ENCODE data around the gene RTCA.
A peak's percentile ranks its signal among the peaks of the same experiment; 100 is the strongest.
"Not testable (repeated sequence)": the region's sequence is repeated elsewhere in the genome, so short reads cannot be mapped to it uniquely, and the experiment has no call there.

Gene RTCA

DNA sequence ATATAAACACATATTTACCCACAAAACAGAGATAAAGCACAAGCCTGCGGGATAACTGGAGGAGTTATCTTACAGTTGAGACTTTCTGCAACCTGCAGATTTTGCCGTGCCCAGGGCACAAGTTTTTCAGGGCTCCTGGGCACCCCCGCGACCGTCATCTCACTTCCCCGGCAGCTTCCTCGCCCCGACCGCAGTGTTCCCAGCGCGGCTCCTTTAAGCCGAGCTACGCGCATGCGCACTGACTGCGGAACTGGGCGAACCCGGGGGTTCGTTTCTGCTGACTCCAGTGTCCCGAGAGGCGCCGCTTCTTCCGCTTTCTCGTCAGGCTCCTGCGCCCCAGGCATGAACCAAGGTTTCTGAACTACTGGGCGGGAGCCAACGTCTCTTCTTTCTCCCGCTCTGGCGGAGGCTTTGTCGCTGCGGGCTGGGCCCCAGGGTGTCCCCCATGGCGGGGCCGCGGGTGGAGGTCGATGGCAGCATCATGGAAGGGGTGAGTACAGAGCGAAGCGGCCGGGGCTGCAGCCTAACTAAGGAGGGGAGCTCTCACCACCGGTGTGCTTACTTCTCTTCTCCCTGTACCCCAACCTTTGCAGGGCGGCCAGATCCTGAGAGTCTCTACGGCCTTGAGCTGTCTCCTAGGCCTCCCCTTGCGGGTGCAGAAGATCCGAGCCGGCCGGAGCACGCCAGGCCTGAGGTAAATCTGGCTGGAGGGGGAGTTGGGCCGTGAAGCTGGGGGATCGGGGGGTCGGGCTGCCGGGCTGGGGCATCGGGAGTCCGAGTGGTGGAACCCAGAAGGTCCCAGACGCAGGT is at the start of gene RTCA:
RTCA (plus strand) TSS at position 286 of the 810 bp plus-strand sequence; CDS start at position 446, 160 bp downstream.
- peak; percentile 92 for DNase-seq (ENCODE audit: low read depth, low spot score)

DNA sequence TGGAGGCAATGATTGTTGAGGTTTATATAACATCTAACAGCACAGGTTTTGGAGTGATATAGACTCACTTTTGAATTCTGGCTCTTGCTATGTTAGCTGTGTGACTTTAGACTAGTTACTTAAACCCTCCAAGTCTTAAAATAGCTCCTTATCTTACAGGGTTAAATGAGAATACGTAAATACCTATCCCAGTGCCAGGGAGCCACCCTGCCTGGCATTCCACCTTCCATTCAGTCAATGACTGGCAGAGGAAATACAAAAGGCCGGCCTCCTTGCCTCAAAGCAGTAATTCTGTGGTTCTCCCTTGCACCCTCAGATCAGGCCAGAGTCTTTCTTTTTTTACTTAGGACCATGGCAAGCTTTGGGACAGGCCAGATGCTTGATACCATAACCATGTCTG is 48.2 kb upstream of the RTCA start:
- DNase-seq (ENCODE audit: low read depth, low spot score): no peak

DNA sequence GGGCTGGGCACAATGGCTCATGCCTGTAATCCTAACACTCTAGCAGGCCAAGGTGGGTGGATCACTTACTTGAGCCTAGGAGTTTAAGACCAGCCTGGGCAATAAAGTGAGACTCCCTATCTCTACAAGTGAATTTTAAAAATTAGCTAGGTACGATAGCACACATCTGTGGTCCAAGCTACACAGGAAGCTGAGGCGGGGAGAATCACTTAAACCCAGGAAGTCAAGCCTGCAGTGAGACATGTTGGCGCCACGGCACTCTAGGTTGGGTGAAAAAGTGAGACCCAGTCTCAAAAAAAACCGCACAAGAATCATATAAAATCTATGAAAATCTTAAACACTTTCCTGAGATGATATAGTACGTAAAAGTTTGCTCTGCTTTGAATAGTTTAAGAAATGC is 46.6 kb upstream of the RTCA start:
- DNase-seq (ENCODE audit: low read depth, low spot score): no peak

DNA sequence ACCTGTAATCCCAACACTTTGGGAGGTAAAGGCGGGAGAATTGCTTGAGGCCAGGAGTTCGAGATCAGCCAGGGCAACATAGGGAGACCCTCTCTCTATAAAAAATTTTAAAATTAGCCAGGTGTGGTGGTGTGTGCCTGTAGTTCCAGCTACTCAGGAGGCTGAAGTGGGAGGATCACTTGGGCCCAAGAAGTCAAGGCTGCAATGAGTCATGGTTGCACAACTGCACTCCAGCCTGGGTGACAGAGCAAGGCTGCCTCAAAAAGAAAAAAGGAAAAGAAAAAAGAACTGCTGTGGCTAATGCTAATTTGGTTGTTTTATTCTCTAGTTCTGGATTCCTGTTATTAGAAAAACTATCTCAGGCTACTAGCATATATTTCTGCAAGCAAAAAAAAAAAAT is 46.1 kb upstream of the RTCA start:
- no peak for DNase-seq (ENCODE audit: low read depth, low spot score)

DNA sequence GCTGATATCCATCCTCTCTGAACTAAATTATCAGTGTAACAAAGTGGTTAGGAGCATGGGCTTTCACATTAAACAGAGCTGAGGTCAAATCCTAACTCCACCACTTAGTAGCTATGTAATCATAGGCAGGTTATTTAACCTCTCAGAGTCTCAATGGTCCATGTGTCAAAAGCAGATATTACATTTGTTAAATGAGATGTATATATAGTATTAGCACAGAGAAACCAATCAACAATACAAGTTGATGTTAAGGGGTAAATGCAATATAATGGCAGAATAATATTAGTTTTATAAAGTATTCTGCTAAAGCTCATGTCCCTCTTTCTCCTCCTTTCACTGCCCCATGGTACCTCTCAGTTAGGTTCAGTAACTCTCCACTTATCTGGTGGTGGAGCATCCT is 43.6 kb upstream of the RTCA start:
- no peak for DNase-seq (ENCODE audit: low read depth, low spot score)

DNA sequence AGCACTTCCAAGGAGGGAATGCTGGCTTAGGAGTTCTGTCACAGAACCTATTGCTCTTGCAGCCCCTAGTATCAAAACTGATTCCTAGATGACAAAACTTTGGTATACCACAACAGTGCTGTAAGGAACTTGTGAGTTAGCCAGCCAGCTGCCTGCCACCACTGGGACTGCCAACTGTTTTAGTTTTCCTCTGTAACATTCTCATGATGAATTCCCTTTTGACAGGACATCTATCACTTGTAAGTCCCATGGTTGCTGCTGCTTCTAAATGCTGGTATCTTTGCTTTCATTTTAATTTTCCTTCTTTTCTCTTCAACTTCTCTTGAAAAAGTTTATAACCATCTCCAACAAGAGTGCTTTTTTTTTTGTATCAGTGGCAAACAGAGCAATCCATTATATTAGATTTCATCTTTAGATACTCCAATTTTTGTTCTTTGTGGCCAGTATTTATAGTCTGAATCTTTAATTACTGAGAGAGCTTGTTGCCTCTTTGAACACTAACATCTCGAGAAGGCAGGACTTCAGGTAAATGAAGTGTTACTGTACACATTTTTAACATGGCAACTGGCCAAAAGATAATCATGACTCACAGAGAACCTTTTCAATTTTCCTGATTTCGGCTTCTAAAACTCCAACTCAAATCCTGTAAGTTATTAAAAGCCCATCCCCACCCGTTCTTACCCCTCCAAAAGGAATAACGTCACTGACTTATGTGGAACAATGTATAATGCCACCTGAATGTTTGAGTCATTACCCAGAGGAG is 36.2 kb upstream of the RTCA start:
- DNase-seq (ENCODE audit: low read depth, low spot score): no peak

DNA sequence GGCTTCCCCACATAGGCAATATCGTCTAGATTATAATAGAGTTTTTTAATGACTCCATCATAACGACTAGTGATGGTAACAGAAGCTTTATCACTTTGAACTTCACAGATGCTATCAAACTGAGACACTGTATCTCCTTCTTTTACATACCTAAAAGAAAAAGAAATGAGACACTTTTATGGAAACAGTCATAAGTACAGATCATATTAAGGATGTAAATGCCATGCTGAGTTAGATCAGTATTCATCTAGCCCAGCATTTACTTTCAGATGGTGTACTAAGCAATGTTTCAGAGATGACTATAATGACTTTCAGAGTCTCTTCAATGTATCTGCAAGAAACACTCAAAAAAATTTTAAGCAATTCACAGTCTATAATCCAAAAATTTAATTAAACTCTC is 35.3 kb upstream of the RTCA start:
- DNase-seq (ENCODE audit: low read depth, low spot score): no peak

DNA sequence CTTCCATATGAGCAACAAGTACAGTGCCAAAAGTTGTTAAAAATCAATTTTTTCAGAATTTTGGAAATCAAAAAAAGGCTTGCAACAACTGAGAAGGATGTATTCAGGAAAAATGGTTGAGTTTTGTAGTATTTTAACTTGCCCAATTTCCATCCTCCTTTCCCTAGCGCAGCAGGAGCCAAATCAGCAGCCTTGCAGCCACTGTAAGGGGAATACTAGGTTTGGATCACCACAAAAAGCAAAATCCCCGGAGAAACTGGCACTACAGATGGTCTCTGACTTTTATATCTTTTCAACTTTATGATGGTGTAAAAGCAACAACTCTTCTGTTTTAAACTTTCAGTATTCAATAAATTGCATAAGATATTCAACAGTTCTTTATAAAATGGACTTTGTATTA is 34.3 kb upstream of the RTCA start:
- no peak for DNase-seq (ENCODE audit: low read depth, low spot score)

DNA sequence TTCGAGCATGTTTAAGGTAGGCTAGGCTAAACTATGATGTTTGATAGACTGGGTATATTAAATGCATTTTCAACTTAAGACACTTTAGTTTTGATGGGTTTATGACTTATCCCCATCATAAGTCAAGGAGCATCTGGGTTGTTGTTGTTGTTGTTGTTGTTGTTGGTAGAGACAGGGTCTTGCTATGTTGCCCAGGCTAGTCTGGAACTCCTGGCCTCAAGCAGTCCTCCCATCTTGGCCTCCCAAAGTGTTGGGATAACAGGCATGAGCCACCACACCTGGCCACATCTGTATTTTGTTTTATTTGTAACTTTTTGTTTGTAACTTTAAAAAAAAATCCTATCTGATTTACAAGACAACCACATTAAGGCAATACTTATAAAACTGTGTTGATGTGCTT is 33.9 kb upstream of the RTCA start:
- no peak for DNase-seq (ENCODE audit: low read depth, low spot score)

DNA sequence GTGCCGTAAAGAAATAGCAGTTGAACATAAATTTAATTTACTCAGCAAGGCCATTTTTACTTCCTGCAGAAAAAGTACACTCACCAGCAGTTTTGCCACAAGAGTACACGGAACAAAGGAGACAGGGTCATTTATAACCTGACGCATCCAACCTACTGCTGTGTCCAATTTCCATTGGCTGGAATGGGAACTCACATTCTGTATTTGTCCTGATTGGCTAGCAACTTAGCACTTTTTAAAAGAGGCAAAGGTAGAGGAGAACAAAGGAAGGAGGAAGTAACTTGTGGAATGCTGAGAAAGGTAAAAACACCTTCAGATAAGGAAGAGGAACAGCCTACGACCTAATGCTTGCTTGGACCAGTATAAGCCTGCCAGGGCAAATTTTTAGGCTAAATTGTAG is 32.5 kb upstream of the RTCA start:
- DNase-seq (ENCODE audit: low read depth, low spot score): not testable (repeated sequence)

DNA sequence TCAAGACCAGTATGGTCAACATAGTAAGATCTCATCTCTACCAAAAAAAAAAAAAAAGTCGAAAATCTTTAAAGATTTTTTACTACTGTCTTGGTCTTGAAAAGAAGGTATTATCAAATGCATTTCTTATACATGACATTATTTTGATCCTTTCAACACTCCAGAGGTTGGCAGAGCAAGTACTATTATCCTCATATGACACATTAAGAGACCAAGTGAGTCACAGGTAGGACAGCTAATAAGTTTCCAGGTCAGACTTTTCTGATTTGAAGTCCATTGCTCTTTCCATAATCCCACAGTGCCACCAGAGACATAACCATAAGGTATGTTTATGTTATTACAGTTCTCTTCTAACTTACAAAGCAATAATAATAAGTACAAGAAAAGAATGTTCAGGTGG is 31.6 kb upstream of the RTCA start:
- no peak for DNase-seq (ENCODE audit: low read depth, low spot score)

DNA sequence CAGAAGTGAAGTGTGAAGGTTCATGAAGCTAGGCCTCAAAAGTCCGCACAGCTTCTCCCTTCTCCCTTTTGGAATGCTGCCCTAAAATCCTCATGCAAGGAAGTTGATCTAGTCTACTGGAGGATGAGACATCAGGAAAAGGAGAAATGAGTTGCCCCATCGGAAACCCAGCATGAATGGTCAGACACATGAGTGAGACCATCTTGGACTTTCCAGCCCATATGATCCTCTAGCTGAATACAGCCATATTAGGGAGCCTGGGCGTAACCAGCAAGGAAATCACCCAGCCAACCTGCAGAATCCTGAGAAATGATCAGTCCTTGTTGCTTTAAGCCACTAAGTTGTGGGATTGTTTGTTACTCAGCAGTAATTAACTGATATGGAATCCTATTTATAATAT is 28.9 kb upstream of the RTCA start:
- DNase-seq (ENCODE audit: low read depth, low spot score): no peak

DNA sequence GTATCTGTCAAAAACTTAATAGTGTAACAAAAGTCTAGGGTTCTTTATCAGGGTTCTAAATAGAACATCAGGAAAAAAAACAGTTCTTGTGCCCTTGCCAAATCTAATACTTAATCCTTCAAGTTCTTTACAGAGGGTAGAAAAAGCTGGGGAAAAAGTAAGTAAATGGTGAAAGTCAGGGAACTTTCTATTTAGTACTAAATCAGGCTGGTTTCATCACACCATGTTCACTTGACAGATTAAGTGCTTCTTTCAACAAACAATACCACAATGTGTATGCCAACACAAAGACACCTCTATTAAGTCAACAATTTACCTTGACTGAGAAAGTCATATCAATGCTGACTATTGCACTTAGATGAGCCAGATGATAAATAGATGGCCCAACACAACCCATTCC is 26.1 kb upstream of the RTCA start:
- no peak for DNase-seq (ENCODE audit: low read depth, low spot score)

DNA sequence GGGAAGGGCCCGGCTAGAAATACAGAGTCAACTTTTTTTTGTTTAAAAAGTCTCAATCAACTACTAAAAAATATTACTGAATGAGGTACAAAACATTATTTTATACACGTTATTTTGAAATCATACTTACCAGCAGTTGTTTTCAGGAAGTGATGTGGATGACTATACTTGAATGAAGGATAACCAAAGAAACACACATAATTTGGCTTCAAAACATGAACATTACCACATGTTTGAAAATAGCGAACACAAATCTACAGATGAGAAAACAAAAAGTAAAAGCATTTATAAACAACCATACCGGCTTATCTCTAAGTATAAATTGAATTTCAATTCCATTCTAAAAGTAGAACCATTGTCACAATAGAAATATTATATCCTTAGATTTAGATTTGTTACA is 25.4 kb upstream of the RTCA start:
- no peak for DNase-seq (ENCODE audit: low read depth, low spot score)

DNA sequence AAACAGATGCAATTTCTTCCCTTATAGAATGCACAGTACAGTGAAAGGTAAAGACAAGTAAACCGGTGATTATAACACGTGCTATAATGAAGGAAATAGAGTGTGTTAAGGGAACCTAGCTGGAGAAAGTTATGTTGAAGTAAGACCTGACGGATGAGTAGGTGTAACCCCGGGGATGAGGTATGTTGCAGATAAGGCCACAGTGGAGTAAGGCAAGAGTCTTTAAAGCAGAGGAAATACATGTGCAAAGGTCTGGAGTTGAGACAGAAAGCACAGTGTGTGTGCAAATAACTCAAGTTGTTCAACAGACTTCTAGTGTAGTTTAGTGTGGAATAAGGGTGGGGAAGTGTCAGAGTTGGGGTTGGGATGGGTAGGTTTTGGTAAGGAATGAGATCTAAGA is 19.3 kb upstream of the RTCA start:
- DNase-seq (ENCODE audit: low read depth, low spot score): no peak

DNA sequence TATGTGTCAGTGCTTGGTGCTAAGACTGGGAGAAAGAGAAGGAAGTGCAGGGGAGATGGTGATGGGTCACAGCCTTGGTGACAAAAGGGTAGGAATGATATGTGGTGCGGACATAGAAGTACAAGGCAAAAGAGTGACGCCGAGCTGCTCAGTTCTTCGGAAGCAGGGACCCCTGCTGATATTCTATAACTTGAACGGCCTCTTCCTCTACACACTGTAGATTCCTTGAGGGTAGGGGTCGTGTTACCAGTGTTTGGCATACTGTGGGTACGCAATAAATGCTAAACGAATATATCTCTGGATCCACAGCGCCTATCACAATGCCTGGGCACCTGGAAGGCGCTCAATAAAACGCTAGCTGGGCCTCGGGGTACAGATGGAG is 16.9 kb upstream of the RTCA start:
- no peak for DNase-seq (ENCODE audit: low read depth, low spot score)

DNA sequence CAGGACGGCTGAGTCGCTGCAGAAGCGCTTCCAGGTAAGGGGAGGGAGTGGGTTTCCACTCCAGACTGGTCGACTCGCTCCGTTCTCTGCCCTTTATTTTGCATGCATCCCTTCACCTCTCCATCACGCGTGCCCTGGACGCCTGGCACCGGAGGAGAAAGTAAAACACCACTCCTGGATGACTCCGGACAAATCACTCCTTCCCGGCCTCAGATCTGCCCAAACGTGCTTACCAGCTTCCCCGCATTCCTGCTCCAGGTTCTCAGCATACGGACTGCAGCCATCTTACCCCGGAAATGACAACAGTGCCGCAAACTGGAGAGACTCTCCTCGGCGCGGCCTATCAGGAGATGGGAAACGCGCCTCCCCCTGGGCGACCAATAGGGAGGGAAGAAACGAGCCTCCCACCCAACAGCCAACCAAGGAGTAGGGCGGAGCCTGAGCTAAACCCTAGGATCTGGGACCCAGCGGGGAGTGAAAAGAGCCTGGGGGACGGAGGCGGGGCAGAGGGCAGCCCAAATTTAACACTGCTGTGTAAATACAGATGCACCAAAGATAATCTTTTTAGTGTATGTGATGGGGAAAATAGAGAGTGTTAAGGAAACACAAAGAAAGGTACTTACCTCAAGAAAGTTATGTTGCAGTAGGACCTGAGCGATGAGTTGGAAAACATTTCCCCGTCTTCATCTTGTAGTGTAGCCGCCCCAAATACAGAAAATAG is 16.3 kb upstream of the RTCA start, which contains the start of gene DBT:
DBT (minus strand) TSS at position 298 of the 721 bp plus-strand sequence; CDS start at position 284, 14 bp downstream.
- DNase-seq (ENCODE audit: low read depth, low spot score): peak; percentile 85

DNA sequence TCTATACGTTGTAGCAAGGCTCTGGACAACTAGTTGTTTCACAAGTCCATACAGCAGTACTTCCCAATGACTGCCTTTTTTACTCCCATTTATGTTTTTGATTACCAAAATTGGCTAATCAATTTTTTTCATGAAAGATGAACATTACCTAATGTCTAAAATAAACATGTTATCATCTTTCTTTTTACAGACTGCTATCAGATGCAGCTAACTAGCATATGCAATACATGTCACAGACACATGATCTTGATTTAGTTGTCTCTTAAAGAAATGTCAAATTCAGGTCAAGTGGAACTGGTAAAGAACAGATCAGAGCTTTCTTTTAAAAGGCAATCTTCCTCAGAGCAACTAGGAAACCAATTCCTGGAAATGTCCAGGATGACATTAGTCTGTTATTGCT is 15.8 kb upstream of the RTCA start:
- no peak for DNase-seq (ENCODE audit: low read depth, low spot score)

DNA sequence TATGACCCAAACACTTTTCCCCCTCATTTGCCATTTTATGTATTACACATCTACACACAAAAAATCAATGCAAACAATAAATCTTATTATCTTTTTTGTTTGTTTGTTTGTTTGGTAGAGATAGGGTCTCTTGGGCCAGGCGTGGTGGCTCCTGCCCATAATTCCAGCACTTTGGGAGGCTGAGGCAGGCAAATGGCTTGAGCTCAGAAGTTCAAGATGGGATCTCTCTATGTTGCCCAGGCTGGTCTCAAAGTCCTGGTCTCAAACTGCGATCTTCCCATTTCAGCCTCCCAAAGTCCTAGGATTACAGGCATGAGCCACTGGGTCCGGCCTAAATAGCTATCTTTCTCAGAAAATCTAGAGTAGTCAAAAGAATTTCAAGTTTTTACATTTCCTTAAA is 15.2 kb upstream of the RTCA start:
- no peak for DNase-seq (ENCODE audit: low read depth, low spot score)

DNA sequence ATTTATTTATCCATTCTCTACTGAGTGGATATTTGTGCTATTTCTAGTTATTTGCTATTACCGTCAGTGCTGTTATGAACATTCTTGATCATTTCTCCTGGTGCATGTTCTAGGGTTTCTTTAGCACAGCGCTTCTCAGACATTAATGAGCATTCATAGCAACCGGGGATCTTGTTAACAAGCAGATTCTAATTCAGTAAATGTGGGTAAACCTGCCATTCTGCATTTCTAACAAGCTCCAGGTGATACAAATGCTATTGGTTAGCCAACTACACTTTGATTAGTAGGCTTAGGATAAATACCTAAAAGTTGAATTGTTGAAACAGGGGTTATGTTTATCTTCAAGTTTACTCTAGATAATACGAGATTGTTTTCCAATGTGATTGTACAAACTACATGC is 13.1 kb upstream of the RTCA start:
- no peak for DNase-seq (ENCODE audit: low read depth, low spot score)

DNA sequence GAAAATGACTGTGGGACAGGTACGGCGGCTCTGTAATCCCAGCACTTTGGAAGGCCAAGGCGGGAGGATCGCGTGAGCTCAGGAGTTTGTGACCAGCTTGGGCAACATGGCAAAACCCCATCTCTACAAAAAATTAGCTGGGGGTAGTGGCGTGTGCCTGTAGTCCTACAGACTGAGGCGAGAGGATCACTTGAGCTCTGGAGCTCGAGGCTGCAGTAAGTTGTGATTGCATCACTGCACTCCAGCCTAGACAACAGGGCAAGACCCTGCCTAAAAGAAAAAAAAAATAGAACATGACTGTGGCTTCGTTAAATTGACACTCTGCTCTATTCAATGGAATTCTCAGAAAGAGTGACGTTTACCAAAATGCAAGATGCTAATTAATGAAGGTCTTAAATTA is 12.5 kb upstream of the RTCA start:
- DNase-seq (ENCODE audit: low read depth, low spot score): no peak

DNA sequence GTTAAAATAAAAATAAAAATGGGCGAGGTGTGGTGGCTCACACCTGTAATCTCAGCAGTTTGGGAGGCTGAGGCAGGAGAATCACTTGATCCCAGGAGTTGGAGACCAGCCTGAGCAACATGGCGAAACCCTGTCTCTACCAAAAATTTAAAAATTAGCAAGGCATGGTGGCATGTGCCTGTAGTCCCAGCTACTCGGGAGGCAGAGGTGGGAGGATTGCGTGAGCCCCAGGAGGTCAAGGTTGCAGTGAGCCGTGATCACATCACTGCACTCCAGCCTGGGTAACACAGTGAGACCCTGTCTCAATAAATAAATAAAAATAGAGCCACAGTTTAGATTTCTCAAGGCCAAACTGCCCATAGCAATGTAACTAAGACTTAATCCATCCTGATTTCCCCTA is 9.7 kb upstream of the RTCA start:
- not testable (repeated sequence) for DNase-seq (ENCODE audit: low read depth, low spot score)

Data from activated CD4-positive, CD25-positive, alpha-beta regulatory T cell treated with anti-CD3 and anti-CD28 coated beads, Interleukin-2, amount 50 U/mL, for 16 hours (primary cell).